ENCODE measurements around the gene FURIN.

The FURIN gene

GRCh38 chr15:90875549-90875981 lies 7.2 kb downstream of the FURIN start:
- H3K4me1 ChIP-seq (ENCODE audit: control insufficient read depth, low read depth, low read length): peaks cover 11% of the 10 kb centered on the region
- H3K4me2 ChIP-seq (ENCODE audit: low read length): no peak overlapping the region
- no peak overlapping the region for H3K4ac ChIP-seq (ENCODE audit: low read depth, low read length)
- H3K9ac ChIP-seq (ENCODE audit: low read length): no peak overlapping the region
- no peak overlapping the region for H2BK15ac ChIP-seq (replicated peaks; ENCODE audit: low read depth)
- H3K4me3 ChIP-seq (ENCODE audit: low read length): no peak overlapping the region
- peaks cover 33% of the 10 kb centered on the region for H3K79me2 ChIP-seq (ENCODE audit: control insufficient read depth, insufficient read depth, low read length)
- no peak overlapping the region for H2BK5ac ChIP-seq (ENCODE audit: low read length)
- no peak overlapping the region for H2AK5ac ChIP-seq (ENCODE audit: low read length)
- no peaks in the 10 kb centered on the region for H3K27me3 ChIP-seq (ENCODE audit: insufficient read depth, low read length, poor library complexity)
- no CpG with 5 or more reads among the region's 12 CpGs for WGBS (ENCODE audit: extremely low coverage, insufficient coverage, low lambda C conversion rate)
- no peak for DNase-seq
- H3K18ac ChIP-seq (ENCODE audit: low read length): no peak overlapping the region
- no peak overlapping the region for H2BK120ac ChIP-seq (ENCODE audit: low read depth, low read length)
- peaks cover 6% of the 10 kb centered on the region for H3K36me3 ChIP-seq (ENCODE audit: control insufficient read depth, insufficient read depth, low read length)
- no peak overlapping the region for H3K23ac ChIP-seq (ENCODE audit: low read length)
- peaks cover 7% of the 10 kb centered on the region for H3K79me1 ChIP-seq (ENCODE audit: low read length)
- H3K56ac ChIP-seq (ENCODE audit: low read length): no peak overlapping the region
- no peak overlapping the region for H4K8ac ChIP-seq (ENCODE audit: low read depth, low read length)
- H4K5ac ChIP-seq (ENCODE audit: low read length): no peak overlapping the region
- no peak overlapping the region for H3K27ac ChIP-seq (ENCODE audit: low read depth, low read length)

- Histone ChIP-seq H3K27ac (ENCODE audit: low read depth, low read length) (no peak overlapping the region), H3K56ac (ENCODE audit: low read length) (no peak overlapping the region), H3K4me2 (ENCODE audit: low read length) (no peak overlapping the region), H2AK5ac (ENCODE audit: low read length) (no peak overlapping the region), H3K4ac (ENCODE audit: low read depth, low read length) (no peak overlapping the region), H3K27me3 (ENCODE audit: insufficient read depth, low read length, poor library complexity) (no peaks in the 10 kb centered on the region), H2BK15ac (replicated peaks; ENCODE audit: low read depth) (no peak overlapping the region), H3K4me3 (ENCODE audit: low read length) (no peak overlapping the region), H3K18ac (ENCODE audit: low read length) (no peak overlapping the region), H3K36me3 (ENCODE audit: control insufficient read depth, insufficient read depth, low read length) (peaks cover 9% of the 10 kb centered on the region), H3K4me1 (ENCODE audit: control insufficient read depth, low read depth, low read length) (peaks cover 10% of the 10 kb centered on the region), H3K79me1 (ENCODE audit: low read length) (peaks cover 6% of the 10 kb centered on the region), H3K9ac (ENCODE audit: low read length) (no peak overlapping the region), H2BK120ac (ENCODE audit: low read depth, low read length) (no peak overlapping the region), H3K23ac (ENCODE audit: low read length) (no peak overlapping the region), H4K5ac (ENCODE audit: low read length) (no peak overlapping the region), H2BK5ac (ENCODE audit: low read length) (no peak overlapping the region), H4K8ac (ENCODE audit: low read depth, low read length) (no peak overlapping the region), H3K79me2 (ENCODE audit: control insufficient read depth, insufficient read depth, low read length) (peaks cover 31% of the 10 kb centered on the region)
- no CpG with 5 or more reads among the region's 20 CpGs for WGBS (ENCODE audit: extremely low coverage, insufficient coverage, low lambda C conversion rate)
- no peak for DNase-seq
Measured at GRCh38 chr15:90876046-90876445, 7.7 kb downstream of the FURIN start.

- WGBS (ENCODE audit: extremely low coverage, insufficient coverage, low lambda C conversion rate): no CpG with 5 or more reads among the region's 15 CpGs
- H3K9ac ChIP-seq (ENCODE audit: low read length): no peak overlapping the region
- no peak overlapping the region for H3K56ac ChIP-seq (ENCODE audit: low read length)
Measured at GRCh38 chr15:90876512-90877170, 8.3 kb downstream of the FURIN start.

GRCh38 chr15:90877315-90877714 lies 8.9 kb downstream of the FURIN start:
- Histone ChIP-seq H3K79me1 (ENCODE audit: low read length) (peaks cover 6% of the 10 kb centered on the region), H3K4me1 (ENCODE audit: control insufficient read depth, low read depth, low read length) (peaks cover 10% of the 10 kb centered on the region), H3K79me2 (ENCODE audit: control insufficient read depth, insufficient read depth, low read length) (peaks cover 28% of the 10 kb centered on the region), H2AK5ac (ENCODE audit: low read length) (no peak overlapping the region), H2BK120ac (ENCODE audit: low read depth, low read length) (no peak overlapping the region), H4K8ac (ENCODE audit: low read depth, low read length) (no peak overlapping the region), H3K9ac (ENCODE audit: low read length) (no peak overlapping the region), H3K23ac (ENCODE audit: low read length) (no peak overlapping the region), H4K5ac (ENCODE audit: low read length) (no peak overlapping the region), H2BK15ac (replicated peaks; ENCODE audit: low read depth) (no peak overlapping the region), H3K27me3 (ENCODE audit: insufficient read depth, low read length, poor library complexity) (no peaks in the 10 kb centered on the region), H3K4ac (ENCODE audit: low read depth, low read length) (no peak overlapping the region), H3K4me2 (ENCODE audit: low read length) (no peak overlapping the region), H3K56ac (ENCODE audit: low read length) (no peak overlapping the region), H3K4me3 (ENCODE audit: low read length) (no peak overlapping the region), H3K18ac (ENCODE audit: low read length) (no peak overlapping the region), H3K27ac (ENCODE audit: low read depth, low read length) (no peak overlapping the region), H3K36me3 (ENCODE audit: control insufficient read depth, insufficient read depth, low read length) (peaks cover 11% of the 10 kb centered on the region), H2BK5ac (ENCODE audit: low read length) (no peak overlapping the region)
- no peak for DNase-seq
- whole genome bisulfite sequencing (ENCODE audit: extremely low coverage, insufficient coverage, low lambda C conversion rate): no CpG with 5 or more reads among the region's 14 CpGs

More at GRCh38 chr15:90876512-90877170, 8.3 kb downstream of the FURIN start:
- Histone ChIP-seq H3K79me1 (ENCODE audit: low read length) (peaks cover 6% of the 10 kb centered on the region), H3K27ac (ENCODE audit: low read depth, low read length) (no peak overlapping the region), H3K79me2 (ENCODE audit: control insufficient read depth, insufficient read depth, low read length) (peaks cover 31% of the 10 kb centered on the region), H3K4ac (ENCODE audit: low read depth, low read length) (no peak overlapping the region), H2AK5ac (ENCODE audit: low read length) (no peak overlapping the region), H2BK15ac (replicated peaks; ENCODE audit: low read depth) (no peak overlapping the region), H3K36me3 (ENCODE audit: control insufficient read depth, insufficient read depth, low read length) (peaks cover 11% of the 10 kb centered on the region), H2BK120ac (ENCODE audit: low read depth, low read length) (no peak overlapping the region), H4K8ac (ENCODE audit: low read depth, low read length) (no peak overlapping the region), H3K4me1 (ENCODE audit: control insufficient read depth, low read depth, low read length) (peaks cover 10% of the 10 kb centered on the region), H3K4me2 (ENCODE audit: low read length) (no peak overlapping the region), H3K4me3 (ENCODE audit: low read length) (no peak overlapping the region), H4K5ac (ENCODE audit: low read length) (no peak overlapping the region), H3K23ac (ENCODE audit: low read length) (no peak overlapping the region), H3K18ac (ENCODE audit: low read length) (no peak overlapping the region), H2BK5ac (ENCODE audit: low read length) (no peak overlapping the region), H3K27me3 (ENCODE audit: insufficient read depth, low read length, poor library complexity) (no peaks in the 10 kb centered on the region)
- DNase-seq: no peak

- Histone ChIP-seq H3K23ac (ENCODE audit: low read length) (no peak overlapping the region), H4K8ac (ENCODE audit: low read depth, low read length) (no peak overlapping the region), H3K4me1 (ENCODE audit: control insufficient read depth, low read depth, low read length) (peaks cover 9% of the 10 kb centered on the region), H4K5ac (ENCODE audit: low read length) (no peak overlapping the region), H3K4ac (ENCODE audit: low read depth, low read length) (no peak overlapping the region), H3K4me2 (ENCODE audit: low read length) (no peak overlapping the region), H3K9ac (ENCODE audit: low read length) (no peak overlapping the region), H3K27ac (ENCODE audit: low read depth, low read length) (no peak overlapping the region), H3K79me1 (ENCODE audit: low read length) (peaks cover 4% of the 10 kb centered on the region), H3K18ac (ENCODE audit: low read length) (no peak overlapping the region), H3K27me3 (ENCODE audit: insufficient read depth, low read length, poor library complexity) (no peaks in the 10 kb centered on the region), H2BK5ac (ENCODE audit: low read length) (no peak overlapping the region), H2AK5ac (ENCODE audit: low read length) (no peak overlapping the region), H3K36me3 (ENCODE audit: control insufficient read depth, insufficient read depth, low read length) (peaks cover 11% of the 10 kb centered on the region), H2BK15ac (replicated peaks; ENCODE audit: low read depth) (no peak overlapping the region), H3K79me2 (ENCODE audit: control insufficient read depth, insufficient read depth, low read length) (peaks cover 21% of the 10 kb centered on the region), H2BK120ac (ENCODE audit: low read depth, low read length) (no peak overlapping the region), H3K56ac (ENCODE audit: low read length) (no peak overlapping the region), H3K4me3 (ENCODE audit: low read length) (no peak overlapping the region)
- no CpG with 5 or more reads among the region's 14 CpGs for WGBS (ENCODE audit: extremely low coverage, insufficient coverage, low lambda C conversion rate)
- no peak for DNase-seq
Measured at GRCh38 chr15:90877996-90878395, 9.6 kb downstream of the FURIN start.

GRCh38 chr15:90878660-90879059 lies 10.3 kb downstream of the FURIN start:
- H4K8ac ChIP-seq (ENCODE audit: low read depth, low read length): no peak overlapping the region
- WGBS (ENCODE audit: extremely low coverage, insufficient coverage, low lambda C conversion rate): no CpG with 5 or more reads among the region's 15 CpGs
- no peak overlapping the region for H3K27ac ChIP-seq (ENCODE audit: low read depth, low read length)
- H3K4me3 ChIP-seq (ENCODE audit: low read length): no peak overlapping the region
- peaks cover 11% of the 10 kb centered on the region for H3K36me3 ChIP-seq (ENCODE audit: control insufficient read depth, insufficient read depth, low read length)
- no peak overlapping the region for H3K56ac ChIP-seq (ENCODE audit: low read length)
- peaks cover 15% of the 10 kb centered on the region for H3K79me2 ChIP-seq (ENCODE audit: control insufficient read depth, insufficient read depth, low read length)
- H3K18ac ChIP-seq (ENCODE audit: low read length): no peak overlapping the region
- DNase-seq: no peak
- H2BK15ac ChIP-seq (replicated peaks; ENCODE audit: low read depth): no peak overlapping the region
- no peak overlapping the region for H4K5ac ChIP-seq (ENCODE audit: low read length)
- H2BK5ac ChIP-seq (ENCODE audit: low read length): no peak overlapping the region
- peaks cover 4% of the 10 kb centered on the region for H3K4me1 ChIP-seq (ENCODE audit: control insufficient read depth, low read depth, low read length)
- no peak overlapping the region for H2BK120ac ChIP-seq (ENCODE audit: low read depth, low read length)
- no peaks in the 10 kb centered on the region for H3K27me3 ChIP-seq (ENCODE audit: insufficient read depth, low read length, poor library complexity)
- no peak overlapping the region for H2AK5ac ChIP-seq (ENCODE audit: low read length)
- peaks cover 3% of the 10 kb centered on the region for H3K79me1 ChIP-seq (ENCODE audit: low read length)
- no peak overlapping the region for H3K23ac ChIP-seq (ENCODE audit: low read length)
- H3K9ac ChIP-seq (ENCODE audit: low read length): no peak overlapping the region
- H3K4me2 ChIP-seq (ENCODE audit: low read length): no peak overlapping the region
- H3K4ac ChIP-seq (ENCODE audit: low read depth, low read length): no peak overlapping the region

Data from mesendoderm (in vitro differentiated cells).